PC-3 (cell line): ENCODE data around the gene RNF217. TPM values are rescaled to one million over a fixed set of nuclear protein-coding genes. Genes with fewer than 3 reads are reported as not detected.

Experiments used
- ATAC-seq: fragments of 200-7000 bp; cut with Tn5 transposase; 2 replicates; pipeline ENCODE4 v1.9.1; 2020; ENCODE audit warnings: mild to moderate bottlenecking, moderate library complexity
- BruUV-seq: library from RNA; stranded (reverse); fragments of 400-500 nt; replicated peaks from 2 replicates; lab custom pipeline; 2021; lab: Mats Ljungman, UMichigan
- CTCF ChIA-PET: fragments of 300-600 bp; sonication (Branson Sonifier 250); formaldehyde crosslinking; loops from one replicate; lab custom pipeline; 2022; ENCODE audit warnings: antibody characterized with exemption; lab: Charles Lee
- POLR2A ChIA-PET: fragments of 300-600 bp; sonication (Branson Sonifier 250); formaldehyde crosslinking; loops from one replicate; lab custom pipeline; 2022; ENCODE audit warnings: antibody characterized with exemption; ENCODE audit not compliant: unreplicated experiment; lab: Charles Lee
- DNase-seq: peaks from one replicate; pipeline ENCODE4 v3.0.0-alpha.2; 2015
- H2AFZ ChIP-seq: fragments of 300-600 bp; sonication (generic); 2 replicates; pipeline ENCODE4 v1.6.0; 2016; ENCODE audit warnings: antibody characterized with exemption, low read length
- H3F3A ChIP-seq: fragments of 300-600 bp; sonication (generic); one replicate; pipeline ENCODE4 v1.6.0; 2017; ENCODE audit warnings: antibody characterized with exemption, low read length, control low read depth, mild to moderate bottlenecking; ENCODE audit not compliant: unreplicated experiment
- H3K27ac ChIP-seq: fragments of 300-600 bp; sonication (generic); 2 replicates; pipeline ENCODE4 v1.5.1; 2016; ENCODE audit warnings: mild to moderate bottlenecking, low read length
- H3K27me3 ChIP-seq: fragments of 300-600 bp; sonication (generic); 2 replicates; pipeline ENCODE4 v1.6.1; 2016; ENCODE audit warnings: low read length, mixed read lengths
- H3K36me3 ChIP-seq: fragments of 300-600 bp; sonication (generic); 2 replicates; pipeline ENCODE4 v1.6.1; 2016; ENCODE audit warnings: low read depth, mixed run types, low read length, mixed read lengths
- H3K4me1 ChIP-seq: fragments of 300-600 bp; sonication (generic); 2 replicates; pipeline ENCODE4 v1.5.1; 2016; ENCODE audit warnings: low read length; ENCODE audit not compliant: insufficient read depth
- H3K4me2 ChIP-seq: fragments of 300-600 bp; sonication (generic); 2 replicates; pipeline ENCODE4 v1.6.0; 2016; ENCODE audit warnings: low read length
- H3K4me3 ChIP-seq: fragments of 300-600 bp; sonication (generic); 2 replicates; pipeline ENCODE4 v1.5.1; 2016; ENCODE audit warnings: mild to moderate bottlenecking, low read length, mixed read lengths
- H3K79me2 ChIP-seq: fragments of 300-600 bp; sonication (generic); 2 replicates; pipeline ENCODE4 v1.6.1; 2017; ENCODE audit warnings: low read length, mixed read lengths
- H3K9ac ChIP-seq: fragments of 300-600 bp; sonication (generic); 2 replicates; pipeline ENCODE4 v1.6.0; 2016; ENCODE audit warnings: mild to moderate bottlenecking, low read length
- H3K9me2 ChIP-seq: fragments of 300-600 bp; sonication (generic); replicated peaks from 2 replicates; pipeline ENCODE4 v1.6.1; 2016; ENCODE audit warnings: mixed run types, low read length, mixed read lengths
- H3K9me3 ChIP-seq: fragments of 300-600 bp; sonication (generic); 2 replicates; pipeline ENCODE4 v1.6.1; 2016; ENCODE audit warnings: low read length, mixed read lengths
- H4K20me1 ChIP-seq: fragments of 300-600 bp; sonication (generic); 2 replicates; pipeline ENCODE4 v1.6.1; 2016; ENCODE audit warnings: low read length, mixed read lengths
- CTCF ChIP-seq: fragments of 300-600 bp; sonication (generic); conservative IDR thresholded peaks from 2 replicates; pipeline ENCODE4 v1.5.1; 2017; ENCODE audit warnings: antibody characterized with exemption, low read depth, mild to moderate bottlenecking, low read length
- EZH2 ChIP-seq: fragments of 300-600 bp; sonication (generic); IDR thresholded peaks from one replicate; pipeline ENCODE4 v1.6.1; 2017; ENCODE audit warnings: antibody characterized with exemption, mild to moderate bottlenecking, low read length; ENCODE audit not compliant: unreplicated experiment
- EZH2phosphoT487 ChIP-seq: fragments of 300-600 bp; sonication (generic); IDR thresholded peaks from 2 replicates; pipeline ENCODE4 v1.6.1; 2018; ENCODE audit warnings: mild to moderate bottlenecking, antibody characterized with exemption, low read length, borderline replicate concordance
- intact Hi-C: fragments of 100-400 bp; cut with micrococcal nuclease; formaldehyde crosslinking; loops from 2 replicates; pipeline ENCODE4 v1.9.0; 2023
- total RNA-seq: library from RNA; depleted of rRNA; stranded (reverse); fragments of >200 nt; gene quantifications from 2 replicates; pipeline ENCODE4 v1.2.3, GENCODE V29; 2014

RNF217 gene
- total RNA-seq, 1 experiment from 2014 or later: 7.7 TPM

- Histone ChIP-seq H4K20me1 (no peaks in the 10 kb centered on the region), H3K4me2 (no peak overlapping the region), H3K9ac (no peak overlapping the region), H3K27ac (no peak overlapping the region), H3K4me3 (no peak overlapping the region), H3K36me3 (no peaks in the 10 kb centered on the region), H3K9me3 (no peaks in the 10 kb centered on the region), H3F3A (no peaks in the 10 kb centered on the region), H3K9me2 (no peaks in the 10 kb centered on the region), H3K4me1 (no peaks in the 10 kb centered on the region), H3K79me2 (no peaks in the 10 kb centered on the region), H2AFZ (no peak overlapping the region), H3K27me3 (no peaks in the 10 kb centered on the region)
- ChIA-PET CTCF (no interaction called here), POLR2A (no interaction called here)
- ATAC-seq (no peak), DNase-seq (no peak)
- no TSS peak for BruUV-seq
- TF ChIP-seq EZH2 (no peak), CTCF (no peak), EZH2phosphoT487 (no peak)
- intact Hi-C loops: no loop called here
Measured at GRCh38 chr6:125054331-125054730, 92.1 kb downstream of the RNF217 start.

GRCh38 chr6:125057392-125058246 lies 95.4 kb downstream of the RNF217 start:
- Histone ChIP-seq H3K9ac (no peak overlapping the region), H3K79me2 (no peaks in the 10 kb centered on the region), H3K4me3 (no peak overlapping the region), H3K27ac (no peak overlapping the region), H3K36me3 (no peaks in the 10 kb centered on the region), H3K9me2 (no peaks in the 10 kb centered on the region), H3K4me1 (no peaks in the 10 kb centered on the region), H3F3A (no peaks in the 10 kb centered on the region), H3K27me3 (no peaks in the 10 kb centered on the region), H2AFZ (no peak overlapping the region), H4K20me1 (no peaks in the 10 kb centered on the region), H3K9me3 (no peaks in the 10 kb centered on the region), H3K4me2 (no peak overlapping the region)
- POLR2A ChIA-PET: no interaction called here
- BruUV-seq: no TSS peak
- TF ChIP-seq CTCF: no peak
- no peak for TF ChIP-seq EZH2phosphoT487
- TF ChIP-seq EZH2: no peak
- CTCF ChIA-PET: no interaction called here
- intact Hi-C loops: no loop called here
- ATAC-seq (no peak), DNase-seq (no peak)

GRCh38 chr6:125058546-125058945 lies 96.3 kb downstream of the RNF217 start:
- POLR2A ChIA-PET: no interaction called here
- CTCF ChIA-PET: no interaction called here
- Histone ChIP-seq H3K27ac (no peak overlapping the region), H3K9me3 (no peaks in the 10 kb centered on the region), H3K36me3 (no peaks in the 10 kb centered on the region), H3K4me2 (no peak overlapping the region), H3F3A (no peaks in the 10 kb centered on the region), H3K79me2 (no peaks in the 10 kb centered on the region), H3K27me3 (no peaks in the 10 kb centered on the region), H2AFZ (no peak overlapping the region), H3K9ac (no peak overlapping the region), H4K20me1 (no peaks in the 10 kb centered on the region), H3K9me2 (no peaks in the 10 kb centered on the region), H3K4me3 (no peak overlapping the region), H3K4me1 (no peaks in the 10 kb centered on the region)
- TF ChIP-seq CTCF: no peak
- TF ChIP-seq EZH2: no peak
- no peak for TF ChIP-seq EZH2phosphoT487
- DNase-seq (no peak), ATAC-seq (no peak)
- intact Hi-C loops: no loop called here
- BruUV-seq: no TSS peak
